ENCODE data around the gene LYST.
A peak's percentile ranks its signal among the peaks of the same experiment; 100 is the strongest.
"Not testable (repeated sequence)": the region's sequence is repeated elsewhere in the genome, so short reads cannot be mapped to it uniquely, and the experiment has no call there.

Gene LYST

DNA sequence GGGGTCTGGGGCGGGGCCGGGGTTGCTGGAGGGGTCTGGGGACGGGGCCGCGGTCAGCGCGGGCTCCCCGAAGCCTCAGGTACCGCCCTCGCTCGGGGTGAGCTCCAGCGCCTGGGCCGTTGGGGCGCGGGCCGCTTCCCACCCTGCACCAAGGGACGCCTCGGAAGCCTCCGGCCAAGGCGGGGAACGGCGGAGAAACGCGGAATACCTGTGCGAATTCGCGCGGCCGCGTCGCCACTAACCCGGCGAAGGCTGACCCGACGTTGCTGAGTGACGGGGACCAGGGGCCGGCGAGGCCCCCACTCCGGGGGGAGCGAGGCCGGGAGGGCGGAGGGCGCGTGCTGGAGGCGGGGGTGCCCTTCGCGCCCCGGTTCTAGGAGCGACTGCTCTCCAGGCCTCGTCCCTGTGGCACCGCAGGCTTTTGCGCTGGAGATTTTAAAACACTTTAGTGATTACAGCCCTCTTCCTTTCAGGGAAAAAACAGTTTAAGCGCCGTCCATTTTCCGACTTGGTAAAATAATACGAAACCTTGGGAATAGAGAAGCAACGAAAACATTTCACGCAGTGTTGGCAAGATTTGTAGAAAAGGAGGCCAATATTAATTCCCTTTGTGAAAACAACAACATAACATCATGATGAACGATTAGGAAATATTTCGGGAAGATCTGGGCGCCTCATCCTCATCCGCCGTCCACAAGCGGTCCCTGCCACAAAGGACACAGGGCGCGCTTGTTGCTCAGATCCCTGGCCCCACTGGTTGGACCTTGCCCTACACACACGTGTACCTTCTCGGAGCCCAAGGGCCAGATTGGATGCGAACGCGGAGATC lies 216.2 kb downstream of the LYST start:
- peak; percentile 79 for DNase-seq

DNA sequence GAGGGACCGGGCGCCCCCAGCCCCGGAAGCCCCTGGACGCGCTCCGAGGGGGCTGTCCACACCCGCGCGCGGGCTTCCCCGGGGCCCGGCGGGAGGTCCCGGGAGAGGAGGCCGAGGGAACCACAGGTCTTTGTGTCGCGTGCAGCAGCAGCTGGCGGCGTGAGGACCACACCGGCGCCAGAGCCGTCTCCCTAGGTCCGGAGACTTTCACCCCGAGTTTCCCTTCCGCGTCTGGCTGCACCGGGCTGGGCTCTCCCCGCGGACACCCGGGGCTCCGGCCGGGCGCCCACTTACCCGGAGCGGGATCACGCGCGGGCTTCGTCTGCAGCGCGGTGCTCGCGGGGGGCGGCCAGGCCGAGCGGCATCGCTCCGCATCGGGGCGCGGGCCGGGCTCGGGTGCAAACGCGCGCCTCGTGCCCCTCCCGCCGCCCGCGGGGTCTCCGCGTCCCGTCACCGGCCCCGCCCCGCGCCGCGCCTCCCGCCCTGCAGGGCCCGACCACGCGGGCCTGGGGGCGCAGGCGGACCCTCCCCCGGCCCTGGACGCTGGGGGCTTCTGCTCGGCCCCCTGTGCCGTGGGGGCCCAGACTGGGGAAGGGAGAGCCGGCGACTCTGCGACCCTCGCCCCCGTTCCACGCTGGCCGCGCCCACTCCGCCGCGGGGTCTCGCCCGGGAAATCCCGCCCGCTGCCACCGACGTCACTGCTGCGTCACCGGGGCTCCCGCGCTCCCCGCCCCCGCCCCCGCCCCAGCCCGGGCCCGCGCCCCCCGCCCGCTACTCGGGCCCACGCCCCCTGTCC lies 217.1 kb downstream of the LYST start, which contains the start of gene GNG4:
Gene GNG4 (minus strand): TSS at position 417 of the 796 bp plus-strand sequence. CDS start 65,946 bp downstream, outside the sequence.
- DNase-seq: peak; percentile 90

DNA sequence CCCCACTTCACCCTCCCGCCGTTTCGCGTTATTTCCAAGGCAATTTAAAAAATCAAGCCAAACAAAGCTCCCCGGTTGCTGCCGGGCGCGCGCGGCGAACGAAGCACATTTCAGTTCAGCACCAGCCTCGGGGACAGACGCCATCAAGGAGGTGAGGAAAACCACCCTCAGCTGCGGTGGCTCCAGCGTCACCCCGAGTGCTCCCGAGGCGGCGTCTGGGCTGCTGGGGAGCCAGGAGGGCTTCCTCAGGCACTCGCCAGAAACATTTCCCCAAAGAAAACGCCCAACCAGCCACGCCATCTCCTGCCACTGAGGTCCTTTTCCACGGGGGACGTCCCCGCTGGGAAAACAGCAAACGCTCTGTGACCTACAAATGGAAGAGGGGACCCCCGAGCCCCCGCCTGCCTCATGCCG lies 217.7 kb downstream of the LYST start:
- peak; percentile 81 for DNase-seq

DNA sequence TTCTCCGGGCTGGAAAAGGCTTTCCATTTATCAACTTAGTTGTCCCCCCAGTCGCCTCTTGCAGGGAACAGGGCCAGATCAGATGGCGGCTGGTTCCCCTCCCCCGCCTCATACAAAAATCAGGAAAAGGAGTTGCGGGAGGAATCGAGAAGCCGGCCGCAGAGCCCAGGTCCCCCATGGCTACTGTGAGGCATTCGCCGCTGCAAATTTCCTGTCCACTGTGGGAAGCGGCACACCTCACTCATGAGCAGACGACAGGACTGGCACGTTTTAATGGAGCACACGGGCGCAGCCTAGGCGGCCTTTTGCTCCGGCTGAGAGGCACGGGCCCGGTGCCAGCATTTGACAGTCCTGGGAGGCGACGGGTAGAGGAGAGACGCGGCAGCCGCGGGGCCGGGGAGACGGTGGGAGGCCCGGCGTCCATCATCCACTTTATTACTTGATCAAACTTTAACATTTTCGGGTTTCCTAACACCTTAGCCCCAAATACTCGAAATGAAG lies 218.2 kb downstream of the LYST start:
- DNase-seq: peak; percentile 93

GRCh38 chr1:235647537-235647936 lies 219.2 kb downstream of the LYST start:
- DNase-seq: peak; percentile 29

- peak; percentile 41 for DNase-seq
Measured at GRCh38 chr1:235646463-235646862, 220.2 kb downstream of the LYST start.

- DNase-seq: peak; percentile 74
Measured at GRCh38 chr1:235644693-235645305, 221.9 kb downstream of the LYST start.

GRCh38 chr1:235643837-235644692 lies 222.6 kb downstream of the LYST start:
- no peak for DNase-seq

GRCh38 chr1:235642943-235643371 lies 223.7 kb downstream of the LYST start:
- peak; percentile 74 for DNase-seq

- DNase-seq: peak; percentile 86
Measured at GRCh38 chr1:235642011-235642942, 224.4 kb downstream of the LYST start.

GRCh38 chr1:235640580-235640979 lies 226.1 kb downstream of the LYST start:
- no peak for DNase-seq

DNA sequence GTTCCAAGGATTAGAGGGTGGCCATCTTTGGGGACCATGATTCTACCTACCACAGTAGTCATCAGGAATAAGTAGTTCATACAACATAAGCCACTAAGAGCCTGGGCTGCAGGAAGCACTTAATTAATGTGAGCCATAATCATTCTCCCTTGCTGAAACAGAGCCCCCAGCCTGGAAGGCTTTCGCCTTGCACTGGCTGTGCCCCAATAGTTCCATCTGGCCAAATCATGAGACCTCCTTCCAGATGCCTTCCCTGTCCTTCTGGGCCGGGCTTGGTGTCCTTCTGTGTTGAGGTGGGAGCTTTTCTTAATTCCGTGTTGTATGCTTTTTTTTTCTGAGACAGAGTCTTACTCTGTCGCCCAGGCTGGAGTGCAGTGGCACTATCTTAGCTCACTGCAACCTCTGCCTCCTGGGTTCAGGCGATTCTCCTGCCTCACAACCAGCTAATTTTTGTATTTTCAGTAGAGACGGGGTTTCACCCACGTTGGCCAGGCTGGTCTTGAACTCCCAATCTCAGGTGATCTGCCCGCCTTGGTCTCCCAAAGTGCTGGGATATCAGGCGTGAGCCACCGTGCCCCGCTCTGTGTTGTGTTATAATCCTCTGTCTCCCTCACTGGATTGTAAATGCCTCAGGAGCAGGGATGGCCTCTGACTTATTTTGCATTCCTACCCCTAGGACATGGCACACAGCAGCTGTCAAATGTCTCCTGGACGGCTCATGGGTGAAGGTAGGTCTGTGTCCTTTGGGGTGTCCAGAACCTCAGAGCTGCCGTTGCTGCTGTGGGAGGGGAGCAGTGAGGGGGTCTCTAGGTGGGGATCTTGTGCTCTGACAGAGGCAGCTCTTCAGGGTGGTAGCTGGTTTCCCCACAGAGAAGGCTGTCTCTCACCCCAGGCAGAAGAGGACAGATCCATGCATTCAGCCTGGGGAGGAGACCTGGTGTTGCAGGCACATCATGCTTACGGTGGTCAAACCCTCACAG lies 227.2 kb downstream of the LYST start:
- DNase-seq: peak; percentile 19

- not testable (repeated sequence) for DNase-seq
Measured at GRCh38 chr1:235638612-235639011, 228.1 kb downstream of the LYST start.

DNA sequence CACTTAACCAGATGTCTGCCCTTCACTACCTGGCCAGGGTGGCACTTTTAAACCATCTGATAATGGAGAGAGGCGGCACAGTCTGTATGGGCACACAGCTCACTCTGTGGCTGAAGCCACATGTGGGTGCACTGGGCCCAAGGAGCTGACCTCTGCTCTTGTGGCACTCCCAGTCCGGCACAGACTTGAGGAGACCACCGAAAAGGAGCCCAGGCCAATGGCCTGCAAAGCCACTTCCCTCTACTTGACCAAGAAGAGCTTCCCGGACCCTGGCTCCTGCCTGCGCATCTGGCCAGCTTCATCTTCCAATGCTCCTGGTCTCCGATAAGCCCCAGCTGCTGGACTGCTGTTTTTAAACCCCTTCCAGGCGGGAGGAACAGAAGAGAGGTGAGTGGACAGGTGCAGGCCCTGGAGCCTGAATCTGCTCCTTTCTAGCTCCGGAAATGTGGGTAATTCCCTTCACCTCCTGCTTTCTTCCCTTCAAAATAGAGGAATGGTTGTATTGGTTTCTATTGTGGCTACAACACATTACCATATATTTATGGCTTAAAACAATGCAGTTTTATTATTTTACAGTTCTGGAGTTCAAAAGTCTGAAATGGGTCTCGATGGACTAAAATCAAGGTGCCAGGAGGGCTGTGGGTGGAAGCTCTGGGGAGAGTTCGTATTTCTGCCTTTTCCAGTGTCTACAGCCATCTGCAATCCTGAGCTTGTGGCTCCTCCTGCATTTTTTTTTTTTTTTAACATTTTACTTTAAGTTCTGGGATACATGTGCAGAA lies 228.8 kb downstream of the LYST start:
- no peak for DNase-seq

DNA sequence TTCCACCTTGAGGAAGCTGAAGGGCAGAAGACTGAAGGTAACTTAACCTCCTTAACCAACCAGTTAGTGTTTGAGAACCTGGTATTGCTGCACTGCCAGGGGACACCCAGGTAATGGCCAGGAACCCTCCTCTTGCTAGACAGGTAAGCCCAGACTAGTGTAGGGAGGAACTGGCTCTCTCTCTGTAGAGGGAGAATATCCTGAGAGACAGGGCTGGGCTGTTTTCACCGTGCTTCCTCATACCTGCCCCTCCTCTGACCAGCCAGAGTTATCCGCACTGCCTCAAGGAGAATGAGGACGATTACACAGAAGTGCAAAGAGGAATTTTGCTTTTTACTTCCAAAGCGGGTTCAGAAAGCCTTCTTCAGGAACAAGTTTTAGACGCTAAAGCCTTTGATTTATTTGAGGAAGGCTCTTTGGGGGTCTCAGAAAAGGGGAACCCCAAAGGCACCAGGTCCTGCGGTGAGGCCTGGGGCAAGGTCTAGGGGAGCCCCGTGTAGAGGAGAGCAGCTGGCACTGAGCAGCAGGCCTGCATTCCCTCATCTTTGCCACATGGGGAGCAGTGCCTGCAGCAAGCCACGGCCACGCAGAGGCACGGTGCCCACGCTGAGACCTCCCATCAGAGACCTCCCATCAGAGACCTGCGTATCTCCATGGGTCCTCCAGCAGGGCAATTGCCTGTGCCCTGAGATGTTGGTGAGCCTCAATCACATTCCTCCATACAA lies 230.6 kb downstream of the LYST start:
- DNase-seq: no peak

GRCh38 chr1:235632506-235633401 lies 234.0 kb downstream of the LYST start:
- no peak for DNase-seq

DNA sequence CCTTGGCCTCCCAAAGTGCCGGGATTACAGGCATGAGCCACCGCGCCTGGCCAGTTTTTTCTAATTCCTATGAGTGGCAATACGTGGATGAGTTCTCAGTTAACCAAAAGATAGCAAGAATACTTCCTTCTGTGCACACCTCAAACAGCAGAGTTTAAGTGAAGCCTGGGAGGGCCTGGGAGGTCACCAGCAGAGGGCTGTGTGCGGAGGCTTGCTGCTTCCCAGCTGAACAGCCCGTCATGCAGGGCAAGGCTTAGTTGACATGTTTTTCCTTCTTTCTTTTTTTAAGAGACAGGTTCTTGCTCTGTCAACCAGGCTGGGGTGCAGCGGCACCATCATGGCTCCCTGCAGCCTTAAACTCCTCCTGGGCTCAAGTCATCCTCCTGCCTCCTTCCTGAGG lies 234.9 kb downstream of the LYST start:
- DNase-seq: no peak

Measured in NCI-H69 (cell line).